ENCODE data around the gene STX10. TPM values are rescaled to one million over a fixed set of nuclear protein-coding genes. Genes with fewer than 3 reads are reported as not detected.

STX10 gene
- total and polyA plus RNA-seq, 9 of the 15 experiments (the other 6 are each of a cell fraction or from before 2014, with no cell fraction given): 0.51 to 66.3 (median 31.0) TPM

DNA sequence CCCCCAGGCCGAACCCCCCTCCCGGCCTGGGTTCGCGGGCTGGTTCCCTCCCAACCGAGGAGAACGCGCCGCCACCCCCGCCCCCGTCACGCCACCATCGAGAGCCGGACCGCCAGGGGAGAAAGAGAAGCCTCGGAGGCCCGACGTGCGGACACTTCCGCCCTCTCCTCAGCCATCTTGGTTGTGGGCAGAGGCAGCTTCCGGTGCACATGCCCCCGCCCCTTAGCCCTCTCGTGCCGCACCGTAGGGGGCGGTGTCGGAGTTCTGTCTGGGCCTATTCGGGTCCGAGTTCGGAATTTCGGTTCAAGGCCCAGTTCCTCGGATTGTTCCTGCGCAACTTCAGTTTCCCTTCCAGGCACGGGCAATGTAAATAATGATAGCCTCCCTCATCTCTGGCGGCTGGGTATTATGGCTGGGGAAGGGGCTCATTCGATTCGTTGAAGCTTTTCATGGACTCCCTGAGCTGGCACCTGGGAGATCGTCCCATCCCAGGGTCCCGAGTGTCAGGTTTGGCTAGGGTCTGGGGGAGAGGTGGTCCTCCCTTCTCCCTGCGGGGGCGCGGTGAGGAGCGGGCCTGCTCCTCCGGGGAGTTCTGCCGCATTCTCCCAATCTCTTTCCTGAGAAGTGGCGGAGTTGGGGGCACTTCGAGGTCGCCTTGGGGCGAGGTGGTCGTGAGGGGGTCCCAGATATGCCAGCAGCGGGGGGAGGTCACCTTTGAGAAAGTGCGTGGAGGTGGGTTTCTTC, at the start of gene STX10, which contains the start of gene IER2 (continued):
- TF ChIP-seq, protein P1, sequence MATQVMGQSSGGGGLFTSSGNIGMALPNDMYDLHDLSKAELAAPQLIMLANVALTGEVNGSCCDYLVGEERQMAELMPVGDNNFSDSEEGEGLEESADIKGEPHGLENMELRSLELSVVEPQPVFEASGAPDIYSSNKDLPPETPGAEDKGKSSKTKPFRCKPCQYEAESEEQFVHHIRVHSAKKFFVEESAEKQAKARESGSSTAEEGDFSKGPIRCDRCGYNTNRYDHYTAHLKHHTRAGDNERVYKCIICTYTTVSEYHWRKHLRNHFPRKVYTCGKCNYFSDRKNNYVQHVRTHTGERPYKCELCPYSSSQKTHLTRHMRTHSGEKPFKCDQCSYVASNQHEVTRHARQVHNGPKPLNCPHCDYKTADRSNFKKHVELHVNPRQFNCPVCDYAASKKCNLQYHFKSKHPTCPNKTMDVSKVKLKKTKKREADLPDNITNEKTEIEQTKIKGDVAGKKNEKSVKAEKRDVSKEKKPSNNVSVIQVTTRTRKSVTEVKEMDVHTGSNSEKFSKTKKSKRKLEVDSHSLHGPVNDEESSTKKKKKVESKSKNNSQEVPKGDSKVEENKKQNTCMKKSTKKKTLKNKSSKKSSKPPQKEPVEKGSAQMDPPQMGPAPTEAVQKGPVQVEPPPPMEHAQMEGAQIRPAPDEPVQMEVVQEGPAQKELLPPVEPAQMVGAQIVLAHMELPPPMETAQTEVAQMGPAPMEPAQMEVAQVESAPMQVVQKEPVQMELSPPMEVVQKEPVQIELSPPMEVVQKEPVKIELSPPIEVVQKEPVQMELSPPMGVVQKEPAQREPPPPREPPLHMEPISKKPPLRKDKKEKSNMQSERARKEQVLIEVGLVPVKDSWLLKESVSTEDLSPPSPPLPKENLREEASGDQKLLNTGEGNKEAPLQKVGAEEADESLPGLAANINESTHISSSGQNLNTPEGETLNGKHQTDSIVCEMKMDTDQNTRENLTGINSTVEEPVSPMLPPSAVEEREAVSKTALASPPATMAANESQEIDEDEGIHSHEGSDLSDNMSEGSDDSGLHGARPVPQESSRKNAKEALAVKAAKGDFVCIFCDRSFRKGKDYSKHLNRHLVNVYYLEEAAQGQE (IDR thresholded peaks at IDR 0.05; ENCODE audit: borderline replicate concordance): peak; percentile 41; the same call in 1 of the 2 replicates
- TF ChIP-seq, protein P1 (CRISPR knock-in tag; IDR thresholded peaks at IDR 0.05; ENCODE audit: low read depth): 0 out of 2 replicates have a peak, but pooled peaks have one; percentile 26
- TF ChIP-seq, protein P2, sequence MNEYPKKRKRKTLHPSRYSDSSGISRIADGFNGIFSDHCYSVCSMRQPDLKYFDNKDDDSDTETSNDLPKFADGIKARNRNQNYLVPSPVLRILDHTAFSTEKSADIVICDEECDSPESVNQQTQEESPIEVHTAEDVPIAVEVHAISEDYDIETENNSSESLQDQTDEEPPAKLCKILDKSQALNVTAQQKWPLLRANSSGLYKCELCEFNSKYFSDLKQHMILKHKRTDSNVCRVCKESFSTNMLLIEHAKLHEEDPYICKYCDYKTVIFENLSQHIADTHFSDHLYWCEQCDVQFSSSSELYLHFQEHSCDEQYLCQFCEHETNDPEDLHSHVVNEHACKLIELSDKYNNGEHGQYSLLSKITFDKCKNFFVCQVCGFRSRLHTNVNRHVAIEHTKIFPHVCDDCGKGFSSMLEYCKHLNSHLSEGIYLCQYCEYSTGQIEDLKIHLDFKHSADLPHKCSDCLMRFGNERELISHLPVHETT (CRISPR knock-in tag; conservative IDR thresholded peaks at IDR 0.05 in 1 of 2, IDR thresholded peaks at IDR 0.05 in 1 of 2): peak in 1 of 2 experiments; percentile 61; a peak in 1 of 4 replicates
- peak; percentile 97 for TF ChIP-seq ZFX (CRISPR knock-in tag; IDR thresholded peaks at IDR 0.05)
- TF ChIP-seq STAT6 (CRISPR knock-in tag; IDR thresholded peaks at IDR 0.05): no peak
- TF ChIP-seq MED1 (CRISPR knock-in tag; IDR thresholded peaks at IDR 0.05; ENCODE audit: borderline replicate concordance): peak; percentile 89; the same call in 1 of the 2 replicates
- no peak for TF ChIP-seq BCL6 (CRISPR knock-in tag; IDR thresholded peaks at IDR 0.05)
- TF ChIP-seq NR2F6 (CRISPR knock-in tag; IDR thresholded peaks at IDR 0.05): no peak
- no peak for TF ChIP-seq RCOR1 (IDR thresholded peaks at IDR 0.05; ENCODE audit: borderline replicate concordance in 1 of 2, low read depth in 2 of 2, low read length in 2 of 2)
- peak; percentile 84 for TF ChIP-seq TAF1 (IDR thresholded peaks at IDR 0.05; ENCODE audit: control insufficient read depth, extremely low read depth, insufficient read depth, low read length, severe bottlenecking)
- no peak for TF ChIP-seq NR4A1 (CRISPR knock-in tag; IDR thresholded peaks at IDR 0.05)
- TF ChIP-seq NR4A1 (tag; IDR thresholded peaks at IDR 0.05): 0 out of 2 replicates have a peak, but pooled peaks have one; percentile 44
- no peak for TF ChIP-seq POLR2AphosphoS2 (IDR thresholded peaks at IDR 0.05; ENCODE audit: low read length)
- peak; percentile 45 for TF ChIP-seq FIP1L1 (IDR thresholded peaks at IDR 0.05; ENCODE audit: low read depth, low read length, poor library complexity, severe bottlenecking)
- no peak for TF ChIP-seq MAFG (tag; conservative IDR thresholded peaks at IDR 0.05)

Data from K562 (cell line).